ENCODE data around the gene FAM168A.

FAM168A gene

GRCh38 chr11:73539506-73540084, 58.3 kb downstream of the FAM168A start:
- no peak for DNase-seq (ENCODE audit: low read depth, low spot score)
- TF ChIP-seq SUZ12 (IDR thresholded peaks at IDR 0.05; ENCODE audit: extremely low read depth, insufficient read depth, insufficient read length), result no peak
- TF ChIP-seq ZNF274 (IDR thresholded peaks at IDR 0.05; ENCODE audit: low read depth, low read length), result no peak
- Histone ChIP-seq H3K9ac (ENCODE audit: insufficient read length, low read depth) (no peak overlapping the region), H3K4me1 (ENCODE audit: insufficient read depth, insufficient read length) (no peaks in the 10 kb centered on the region), H3K27me3 (ENCODE audit: insufficient read depth, insufficient read length) (no peaks in the 10 kb centered on the region), H3K36me3 (ENCODE audit: insufficient read depth, insufficient read length, low read length) (no peaks in the 10 kb centered on the region), H3K4me3 (ENCODE audit: insufficient read length, low read depth) (no peak overlapping the region), H3K9me3 (ENCODE audit: insufficient read depth, low read length) (no peaks in the 10 kb centered on the region)

DNA sequence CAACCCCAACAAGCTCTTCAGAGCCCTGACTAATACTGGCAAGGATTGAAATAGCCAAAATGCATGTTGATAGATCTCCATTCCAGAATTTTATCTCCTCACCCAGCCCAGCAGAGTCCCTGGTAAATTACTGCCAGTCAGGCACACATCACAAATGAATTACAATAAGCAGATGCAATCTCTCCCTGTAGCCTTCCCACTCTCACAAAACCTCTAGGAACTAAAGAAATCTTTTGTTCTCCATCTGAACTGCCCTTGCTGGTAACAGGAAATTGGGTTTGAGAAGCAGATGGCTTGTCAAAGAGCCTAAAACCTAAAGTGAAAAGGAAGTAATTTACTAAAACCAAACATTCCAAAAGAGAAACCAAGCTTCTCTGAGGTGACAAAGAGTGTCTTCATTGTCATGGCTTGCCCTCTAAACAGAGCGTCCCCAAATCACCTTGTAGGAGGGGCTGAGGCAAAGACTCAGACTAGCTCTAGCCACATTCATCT, 59.5 kb downstream of the FAM168A start:
- no peaks in the 10 kb centered on the region for H3K36me3 ChIP-seq (ENCODE audit: insufficient read depth, insufficient read length, low read length)
- no peaks in the 10 kb centered on the region for H3K27me3 ChIP-seq (ENCODE audit: insufficient read depth, insufficient read length)
- H3K9ac ChIP-seq (ENCODE audit: insufficient read length, low read depth), result no peak overlapping the region
- no peak overlapping the region for H3K4me3 ChIP-seq (ENCODE audit: insufficient read length, low read depth)
- DNase-seq (ENCODE audit: low read depth, low spot score), result peak; percentile 48
- H3K9me3 ChIP-seq (ENCODE audit: insufficient read depth, low read length), result no peaks in the 10 kb centered on the region
- no peak for TF ChIP-seq ZNF274 (IDR thresholded peaks at IDR 0.05; ENCODE audit: low read depth, low read length)
- no peak for TF ChIP-seq YY1 (IDR thresholded peaks at IDR 0.05; ENCODE audit: insufficient read depth, insufficient read length)
- no peak for TF ChIP-seq SUZ12 (IDR thresholded peaks at IDR 0.05; ENCODE audit: extremely low read depth, insufficient read depth, insufficient read length)
- no peaks in the 10 kb centered on the region for H3K4me1 ChIP-seq (ENCODE audit: insufficient read depth, insufficient read length)

- H3K9ac ChIP-seq (ENCODE audit: insufficient read length, low read depth), result no peak overlapping the region
These were observed 59.9 kb downstream of the FAM168A start for GRCh38 chr11:73537969-73538368.

DNA sequence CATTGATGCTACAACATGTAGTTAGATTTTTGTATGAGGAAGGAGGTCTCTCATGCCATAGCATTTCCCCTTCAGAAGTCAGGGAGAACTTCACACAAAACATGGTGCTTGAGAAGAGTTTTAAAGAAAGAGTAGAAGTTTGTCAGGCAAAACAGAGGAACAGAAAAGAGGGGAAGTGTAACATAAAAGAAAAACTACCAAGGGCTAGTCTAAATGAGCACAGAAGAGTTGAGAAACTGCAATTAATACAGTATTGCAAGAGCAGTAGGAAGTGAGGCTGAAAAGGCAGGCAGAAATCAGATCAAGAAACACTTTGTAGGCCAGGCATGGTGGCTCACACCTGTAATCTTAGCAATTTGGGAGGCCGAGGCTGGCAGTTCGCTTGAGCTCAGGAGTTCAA, 61.0 kb downstream of the FAM168A start:
- DNase-seq (ENCODE audit: low read depth, low spot score), result no peak
- Histone ChIP-seq H3K36me3 (ENCODE audit: insufficient read depth, insufficient read length, low read length) (no peaks in the 10 kb centered on the region), H3K4me3 (ENCODE audit: insufficient read length, low read depth) (no peak overlapping the region), H3K4me1 (ENCODE audit: insufficient read depth, insufficient read length) (no peaks in the 10 kb centered on the region), H3K9me3 (ENCODE audit: insufficient read depth, low read length) (no peaks in the 10 kb centered on the region), H3K27me3 (ENCODE audit: insufficient read depth, insufficient read length) (no peaks in the 10 kb centered on the region), H3K9ac (ENCODE audit: insufficient read length, low read depth) (no peak overlapping the region)
- TF ChIP-seq YY1 (IDR thresholded peaks at IDR 0.05; ENCODE audit: insufficient read depth, insufficient read length) (no peak), ZNF274 (IDR thresholded peaks at IDR 0.05; ENCODE audit: low read depth, low read length) (no peak), SUZ12 (IDR thresholded peaks at IDR 0.05; ENCODE audit: extremely low read depth, insufficient read depth, insufficient read length) (no peak)

More at GRCh38 chr11:73537969-73538368, 59.9 kb downstream of the FAM168A start:
- DNase-seq (ENCODE audit: low read depth, low spot score), result no peak
- Histone ChIP-seq H3K9me3 (ENCODE audit: insufficient read depth, low read length) (no peaks in the 10 kb centered on the region), H3K27me3 (ENCODE audit: insufficient read depth, insufficient read length) (no peaks in the 10 kb centered on the region), H3K4me3 (ENCODE audit: insufficient read length, low read depth) (no peak overlapping the region), H3K4me1 (ENCODE audit: insufficient read depth, insufficient read length) (no peaks in the 10 kb centered on the region), H3K36me3 (ENCODE audit: insufficient read depth, insufficient read length, low read length) (no peaks in the 10 kb centered on the region)
- TF ChIP-seq SUZ12 (IDR thresholded peaks at IDR 0.05; ENCODE audit: extremely low read depth, insufficient read depth, insufficient read length) (no peak), YY1 (IDR thresholded peaks at IDR 0.05; ENCODE audit: insufficient read depth, insufficient read length) (no peak), ZNF274 (IDR thresholded peaks at IDR 0.05; ENCODE audit: low read depth, low read length) (no peak)

- DNase-seq (ENCODE audit: low read depth, low spot score), result no peak
- H3K4me3 ChIP-seq (ENCODE audit: insufficient read length, low read depth), result no peak overlapping the region
- H3K36me3 ChIP-seq (ENCODE audit: insufficient read depth, insufficient read length, low read length), result no peaks in the 10 kb centered on the region
- H3K9me3 ChIP-seq (ENCODE audit: insufficient read depth, low read length), result no peaks in the 10 kb centered on the region
- H3K9ac ChIP-seq (ENCODE audit: insufficient read length, low read depth), result no peak overlapping the region
- H3K4me1 ChIP-seq (ENCODE audit: insufficient read depth, insufficient read length), result no peaks in the 10 kb centered on the region
- no peak for TF ChIP-seq ZNF274 (IDR thresholded peaks at IDR 0.05; ENCODE audit: low read depth, low read length)
- no peaks in the 10 kb centered on the region for H3K27me3 ChIP-seq (ENCODE audit: insufficient read depth, insufficient read length)
These were observed 65.6 kb downstream of the FAM168A start for GRCh38 chr11:73532310-73532709.

DNA sequence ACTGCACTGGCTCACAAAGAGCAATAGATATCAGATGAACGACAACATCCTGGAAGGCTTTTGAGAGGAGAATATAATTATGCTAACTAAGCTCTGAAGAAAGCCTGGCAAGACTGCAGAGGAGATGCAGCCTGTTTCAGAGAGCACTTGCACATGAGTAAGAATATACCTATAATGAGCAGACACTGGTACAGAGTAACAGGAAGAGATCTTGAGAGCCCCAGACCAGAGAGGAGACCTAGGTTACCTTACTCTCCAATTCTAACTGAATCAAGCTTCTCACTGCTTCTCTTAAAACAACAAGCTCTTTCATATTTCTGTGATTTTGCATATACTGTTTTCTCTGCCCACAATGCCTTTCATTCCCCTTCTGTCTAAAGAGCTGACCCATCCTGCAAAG, 66.5 kb downstream of the FAM168A start:
- TF ChIP-seq ZNF274 (IDR thresholded peaks at IDR 0.05; ENCODE audit: low read depth, low read length), result no peak
- TF ChIP-seq YY1 (IDR thresholded peaks at IDR 0.05; ENCODE audit: insufficient read depth, insufficient read length), result no peak
- no peak for TF ChIP-seq SUZ12 (IDR thresholded peaks at IDR 0.05; ENCODE audit: extremely low read depth, insufficient read depth, insufficient read length)
- Histone ChIP-seq H3K4me1 (ENCODE audit: insufficient read depth, insufficient read length) (no peaks in the 10 kb centered on the region), H3K9ac (ENCODE audit: insufficient read length, low read depth) (no peak overlapping the region), H3K27me3 (ENCODE audit: insufficient read depth, insufficient read length) (no peaks in the 10 kb centered on the region), H3K9me3 (ENCODE audit: insufficient read depth, low read length) (no peaks in the 10 kb centered on the region), H3K36me3 (ENCODE audit: insufficient read depth, insufficient read length, low read length) (no peaks in the 10 kb centered on the region), H3K4me3 (ENCODE audit: insufficient read length, low read depth) (no peak overlapping the region)
- no peak for DNase-seq (ENCODE audit: low read depth, low spot score)

DNA sequence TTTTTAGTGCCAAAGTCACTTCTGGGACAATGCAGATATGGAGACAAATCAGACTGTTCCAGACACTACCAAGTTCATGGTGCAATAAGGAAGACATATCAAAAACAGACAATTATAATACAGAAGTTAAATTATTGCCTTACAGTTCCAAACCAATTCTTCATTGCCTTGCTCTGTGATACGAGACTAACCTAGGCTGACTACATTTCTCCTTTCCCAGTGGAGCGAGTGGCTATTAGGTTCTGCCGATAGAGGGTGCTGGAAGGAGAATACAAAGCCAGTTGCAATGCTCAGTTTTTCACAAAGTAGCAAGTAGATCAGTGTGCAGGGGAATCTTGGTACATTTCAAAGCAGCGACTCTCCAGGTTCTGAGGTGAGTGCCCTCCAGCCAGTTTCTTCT, 67.8 kb downstream of the FAM168A start:
- H3K4me3 ChIP-seq (ENCODE audit: insufficient read length, low read depth), result no peak overlapping the region
- H3K36me3 ChIP-seq (ENCODE audit: insufficient read depth, insufficient read length, low read length), result no peaks in the 10 kb centered on the region
- H3K27me3 ChIP-seq (ENCODE audit: insufficient read depth, insufficient read length), result no peaks in the 10 kb centered on the region
- H3K4me1 ChIP-seq (ENCODE audit: insufficient read depth, insufficient read length), result no peaks in the 10 kb centered on the region
- DNase-seq (ENCODE audit: low read depth, low spot score), result no peak
- no peaks in the 10 kb centered on the region for H3K9me3 ChIP-seq (ENCODE audit: insufficient read depth, low read length)
- no peak overlapping the region for H3K9ac ChIP-seq (ENCODE audit: insufficient read length, low read depth)
- TF ChIP-seq SUZ12 (IDR thresholded peaks at IDR 0.05; ENCODE audit: extremely low read depth, insufficient read depth, insufficient read length) (no peak), ZNF274 (IDR thresholded peaks at IDR 0.05; ENCODE audit: low read depth, low read length) (no peak), YY1 (IDR thresholded peaks at IDR 0.05; ENCODE audit: insufficient read depth, insufficient read length) (no peak)

- no peak for DNase-seq (ENCODE audit: low read depth, low spot score)
- Histone ChIP-seq H3K36me3 (ENCODE audit: insufficient read depth, insufficient read length, low read length) (no peaks in the 10 kb centered on the region), H3K4me3 (ENCODE audit: insufficient read length, low read depth) (no peak overlapping the region), H3K9ac (ENCODE audit: insufficient read length, low read depth) (no peak overlapping the region), H3K4me1 (ENCODE audit: insufficient read depth, insufficient read length) (no peaks in the 10 kb centered on the region), H3K9me3 (ENCODE audit: insufficient read depth, low read length) (no peaks in the 10 kb centered on the region), H3K27me3 (ENCODE audit: insufficient read depth, insufficient read length) (no peaks in the 10 kb centered on the region)
- TF ChIP-seq SUZ12 (IDR thresholded peaks at IDR 0.05; ENCODE audit: extremely low read depth, insufficient read depth, insufficient read length) (no peak), ZNF274 (IDR thresholded peaks at IDR 0.05; ENCODE audit: low read depth, low read length) (no peak), YY1 (IDR thresholded peaks at IDR 0.05; ENCODE audit: insufficient read depth, insufficient read length) (no peak)
These were observed 68.7 kb downstream of the FAM168A start for GRCh38 chr11:73529204-73529530.
